UCSD-AML1 (cell line): ENCODE measurements around the gene STMP1.

ENCODE experiments used
- DNase-seq: peaks from one replicate; lab custom pipeline; 2025; ENCODE audit not compliant: unreplicated experiment; lab: John Stamatoyannopoulos, UW

STMP1 gene

DNA sequence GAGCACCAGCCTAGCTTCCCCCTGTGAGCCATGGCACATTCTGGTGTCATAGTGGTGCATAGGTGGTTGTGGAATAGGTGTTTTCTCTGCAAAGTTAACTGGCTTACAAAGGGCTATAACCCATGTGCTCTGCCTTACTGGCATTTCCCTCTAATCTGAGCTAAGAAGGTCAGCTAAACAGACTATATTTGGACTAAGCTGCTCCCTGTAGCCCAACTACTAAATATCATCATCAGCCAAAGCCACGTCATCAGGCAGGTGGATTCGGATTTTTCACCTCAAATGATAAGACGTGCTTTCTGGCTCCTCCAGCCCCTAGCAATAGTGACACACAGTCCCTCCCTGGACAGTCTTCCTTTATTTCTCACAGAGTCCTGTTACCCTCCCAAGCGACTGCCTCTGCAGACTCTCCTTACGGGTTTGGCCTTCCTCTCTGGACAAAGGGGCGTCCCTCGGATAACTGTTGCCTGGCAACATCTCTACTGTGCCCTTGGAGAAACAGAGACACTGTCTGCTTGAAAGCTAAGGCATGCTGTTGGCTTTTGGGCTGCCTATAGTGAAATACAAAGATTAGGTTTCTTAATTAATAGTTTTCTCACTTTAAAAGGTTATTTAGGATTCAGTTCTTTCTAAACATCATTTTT is 56.6 kb downstream of the STMP1 start:
- no peak for DNase-seq

DNA sequence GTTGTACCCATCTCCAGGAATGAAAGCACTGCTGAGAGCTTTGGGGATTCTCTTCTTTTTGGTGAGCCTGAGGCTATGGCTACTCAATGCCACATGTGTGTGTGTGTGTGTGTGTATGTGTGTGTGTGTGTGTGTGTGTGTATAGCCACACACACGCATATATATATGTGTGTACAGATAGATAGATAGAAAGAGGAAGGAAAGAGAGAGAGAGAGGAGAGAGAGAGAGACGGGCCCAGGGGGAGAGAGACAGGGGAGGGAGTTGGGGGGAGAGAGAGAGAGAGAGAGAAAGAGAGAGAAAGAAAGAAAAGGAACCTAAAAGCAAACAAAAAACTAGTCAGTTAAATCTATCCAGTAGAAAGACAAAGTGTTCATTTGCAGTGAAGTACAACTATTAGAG is 57.4 kb downstream of the STMP1 start:
- no peak for DNase-seq

DNA sequence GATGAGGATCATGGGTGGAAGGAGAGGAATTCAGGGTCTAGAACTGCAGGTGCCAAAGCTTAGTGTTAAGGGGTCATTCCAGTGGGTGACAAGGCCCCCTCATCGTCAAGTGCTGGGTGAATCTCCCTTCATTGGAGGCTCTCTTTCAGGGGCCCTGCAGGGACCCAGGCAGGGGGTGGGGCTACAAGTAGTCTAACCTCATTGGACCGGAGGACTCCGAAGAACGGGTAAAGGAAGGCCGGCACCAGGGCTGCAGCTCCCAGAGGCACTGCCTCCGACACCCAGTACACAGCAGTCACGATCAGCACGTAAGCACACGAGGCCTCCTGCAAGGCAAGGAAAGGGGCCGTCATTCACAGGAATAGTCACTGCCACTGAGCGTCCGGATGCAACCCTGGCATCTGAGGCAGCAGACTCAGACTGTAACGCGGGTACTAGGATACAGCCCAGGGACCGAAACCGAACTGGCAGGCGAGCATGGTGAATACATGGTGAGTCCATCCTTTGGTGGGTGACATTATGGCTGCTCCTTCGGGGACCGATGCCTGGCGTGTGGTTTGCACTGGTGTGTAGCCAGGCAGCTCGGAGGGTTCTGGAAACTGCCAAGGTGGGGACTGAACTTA is 59.0 kb downstream of the STMP1 start:
- no peak for DNase-seq

DNA sequence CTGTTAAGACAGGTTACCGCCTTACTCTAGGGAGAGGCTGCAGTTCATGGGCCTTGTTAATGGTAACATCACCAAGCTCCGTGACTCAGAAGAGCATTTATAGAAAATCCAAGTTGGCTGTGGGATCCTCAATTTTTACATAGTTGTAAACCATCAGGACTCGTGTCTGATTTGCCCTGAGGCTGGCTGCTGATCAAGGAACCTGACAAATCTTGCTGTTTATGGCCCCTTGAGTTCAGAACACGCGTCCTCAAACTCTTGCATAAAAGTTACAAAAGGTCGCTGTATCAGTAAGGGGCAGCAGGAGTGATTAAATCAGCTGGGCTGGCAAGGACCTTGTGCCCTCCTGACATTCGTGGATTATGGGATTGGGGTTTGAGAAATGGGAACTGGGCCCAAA is 61.1 kb downstream of the STMP1 start:
- DNase-seq: no peak
